T-helper 1 cell treated with Interleukin-12 subunit alpha and Interleukin-12 subunit beta and Interleukin-4 antibody, amounts not matched to agents 30 μg/mL and 1 μg/mL, for 36 hours (primary cell): ENCODE results near the gene RIBC1.

Source experiments
- H3K27ac Mint-ChIP-seq: one replicate; pipeline ENCODE4 v1.8.0; 2021; ENCODE audit warnings: mild to moderate bottlenecking, mixed read lengths
- H3K27me3 Mint-ChIP-seq: one replicate; pipeline ENCODE4 v1.8.0; 2021; ENCODE audit warnings: low read depth, mixed read lengths
- H3K36me3 Mint-ChIP-seq: one replicate; pipeline ENCODE4 v1.8.0; 2021; ENCODE audit warnings: low read depth, mixed read lengths
- H3K4me1 Mint-ChIP-seq: one replicate; pipeline ENCODE4 v1.8.0; 2021; ENCODE audit warnings: low read depth, mixed read lengths
- H3K4me3 Mint-ChIP-seq: one replicate; pipeline ENCODE4 v1.8.0; 2021; ENCODE audit warnings: mild to moderate bottlenecking, moderate library complexity, mixed read lengths
- H3K9me3 Mint-ChIP-seq: one replicate; pipeline ENCODE4 v1.8.0; 2021; ENCODE audit warnings: mixed read lengths

RIBC1 gene

GRCh38 chrX:53421125-53421524, 1.5 kb upstream of the RIBC1 start:
- H3K27ac Mint-ChIP-seq: peak overlapping the region; percentile 98
- H3K36me3 Mint-ChIP-seq: peaks cover 2% of the 10 kb centered on the region
- H3K9me3 Mint-ChIP-seq: no peaks in the 10 kb centered on the region
- no peaks in the 10 kb centered on the region for H3K27me3 Mint-ChIP-seq
- H3K4me3 Mint-ChIP-seq: peak overlapping the region; percentile 95
- peaks cover 28% of the 10 kb centered on the region for H3K4me1 Mint-ChIP-seq

- Mint-ChIP-seq H3K27me3 (no peaks in the 10 kb centered on the region), H3K27ac (peak overlapping the region; percentile 98), H3K9me3 (no peaks in the 10 kb centered on the region), H3K4me1 (peaks cover 28% of the 10 kb centered on the region), H3K4me3 (peak overlapping the region; percentile 95), H3K36me3 (peaks cover 2% of the 10 kb centered on the region)
Measured at GRCh38 chrX:53421772-53422085, 944 bp upstream of the RIBC1 start.

- peaks cover 28% of the 10 kb centered on the region for H3K4me1 Mint-ChIP-seq
- H3K27me3 Mint-ChIP-seq: no peaks in the 10 kb centered on the region
- H3K9me3 Mint-ChIP-seq: no peaks in the 10 kb centered on the region
- peak within 1 kb of the TSS; percentile 98 for H3K27ac Mint-ChIP-seq
- H3K4me3 Mint-ChIP-seq: peak within 1 kb of the TSS; percentile 95
- H3K36me3 Mint-ChIP-seq: peaks cover 2% of the 10 kb centered on the region
Measured at GRCh38 chrX:53422086-53422860, 400 bp upstream of the RIBC1 start, which contains the start of gene SMC1A. TSS of gene SMC1A (minus strand) at chrX:53422654. CDS start at chrX:53422600, 54 bp downstream.

- Mint-ChIP-seq H3K36me3 (peaks cover 13% of the 10 kb centered on the region), H3K9me3 (no peaks in the 10 kb centered on the region), H3K4me1 (peaks cover 4% of the 10 kb centered on the region), H3K27me3 (no peaks in the 10 kb centered on the region), H3K4me3 (no peak overlapping the region), H3K27ac (no peak overlapping the region)
Measured at GRCh38 chrX:53429755-53430154, 7.1 kb downstream of the RIBC1 start.

GRCh38 chrX:53430231-53430630, 7.6 kb downstream of the RIBC1 start:
- Mint-ChIP-seq H3K4me3 (no peak overlapping the region), H3K27me3 (no peaks in the 10 kb centered on the region), H3K27ac (no peak overlapping the region), H3K4me1 (peaks cover 8% of the 10 kb centered on the region), H3K36me3 (peaks cover 13% of the 10 kb centered on the region), H3K9me3 (no peaks in the 10 kb centered on the region)

GRCh38 chrX:53433651-53434639, 11.3 kb downstream of the RIBC1 start, which contains the start of gene HSD17B10:
TSS of gene HSD17B10 (minus strand) at chrX:53434370. CDS start at chrX:53434345, 25 bp downstream.
- peak within 1 kb of the TSS; percentile 87 for H3K27ac Mint-ChIP-seq
- peak within 1 kb of the TSS; percentile 95 for H3K4me3 Mint-ChIP-seq
- peaks cover 16% of the 10 kb centered on the region for H3K4me1 Mint-ChIP-seq
- H3K27me3 Mint-ChIP-seq: no peaks in the 10 kb centered on the region
- H3K9me3 Mint-ChIP-seq: no peaks in the 10 kb centered on the region
- H3K36me3 Mint-ChIP-seq: peaks cover 13% of the 10 kb centered on the region

- Mint-ChIP-seq H3K36me3 (peaks cover 7% of the 10 kb centered on the region), H3K27me3 (no peaks in the 10 kb centered on the region), H3K4me1 (peaks cover 21% of the 10 kb centered on the region), H3K4me3 (no peak overlapping the region), H3K9me3 (no peaks in the 10 kb centered on the region), H3K27ac (no peak overlapping the region)
Measured at GRCh38 chrX:53435997-53436396, 13.3 kb downstream of the RIBC1 start.

- Mint-ChIP-seq H3K4me3 (no peak overlapping the region), H3K27ac (no peak overlapping the region), H3K36me3 (peaks cover 3% of the 10 kb centered on the region), H3K4me1 (peaks cover 28% of the 10 kb centered on the region), H3K27me3 (no peaks in the 10 kb centered on the region), H3K9me3 (no peaks in the 10 kb centered on the region)
Measured at GRCh38 chrX:53437206-53437605, 14.5 kb downstream of the RIBC1 start.

GRCh38 chrX:53438174-53438831, 15.6 kb downstream of the RIBC1 start:
- peaks cover 28% of the 10 kb centered on the region for H3K4me1 Mint-ChIP-seq
- no peak overlapping the region for H3K4me3 Mint-ChIP-seq
- peaks cover 3% of the 10 kb centered on the region for H3K36me3 Mint-ChIP-seq
- no peaks in the 10 kb centered on the region for H3K9me3 Mint-ChIP-seq
- H3K27me3 Mint-ChIP-seq: no peaks in the 10 kb centered on the region
- H3K27ac Mint-ChIP-seq: no peak overlapping the region

GRCh38 chrX:53438832-53439230, 16.2 kb downstream of the RIBC1 start:
- no peaks in the 10 kb centered on the region for H3K9me3 Mint-ChIP-seq
- peaks cover 28% of the 10 kb centered on the region for H3K4me1 Mint-ChIP-seq
- no peaks in the 10 kb centered on the region for H3K27me3 Mint-ChIP-seq
- peak overlapping the region; percentile 14 for H3K27ac Mint-ChIP-seq
- H3K4me3 Mint-ChIP-seq: no peak overlapping the region
- peaks cover 3% of the 10 kb centered on the region for H3K36me3 Mint-ChIP-seq

- H3K27ac Mint-ChIP-seq: peak overlapping the region; percentile 83
Measured at GRCh38 chrX:53440101-53440500, 17.4 kb downstream of the RIBC1 start.

GRCh38 chrX:53440621-53441517, 18.2 kb downstream of the RIBC1 start:
- no peaks in the 10 kb centered on the region for H3K27me3 Mint-ChIP-seq
- peak overlapping the region; percentile 83 for H3K27ac Mint-ChIP-seq
- peaks cover 19% of the 10 kb centered on the region for H3K4me1 Mint-ChIP-seq
- peak overlapping the region; percentile 82 for H3K4me3 Mint-ChIP-seq
- peaks cover 1% of the 10 kb centered on the region for H3K36me3 Mint-ChIP-seq
- no peaks in the 10 kb centered on the region for H3K9me3 Mint-ChIP-seq

More at GRCh38 chrX:53440101-53440500, 17.4 kb downstream of the RIBC1 start:
- H3K4me3 Mint-ChIP-seq: peak overlapping the region; percentile 75
- peaks cover 21% of the 10 kb centered on the region for H3K4me1 Mint-ChIP-seq
- no peaks in the 10 kb centered on the region for H3K27me3 Mint-ChIP-seq
- H3K9me3 Mint-ChIP-seq: no peaks in the 10 kb centered on the region
- peaks cover 1% of the 10 kb centered on the region for H3K36me3 Mint-ChIP-seq

- H3K27ac Mint-ChIP-seq: peak overlapping the region; percentile 80
- peak overlapping the region; percentile 82 for H3K4me3 Mint-ChIP-seq
- H3K4me1 Mint-ChIP-seq: peaks cover 17% of the 10 kb centered on the region
- H3K27me3 Mint-ChIP-seq: no peaks in the 10 kb centered on the region
- no peaks in the 10 kb centered on the region for H3K9me3 Mint-ChIP-seq
- peaks cover 1% of the 10 kb centered on the region for H3K36me3 Mint-ChIP-seq
Measured at GRCh38 chrX:53441531-53442321, 19.1 kb downstream of the RIBC1 start.
